Heart right ventricle (tissue), 16 donors: ENCODE results near the gene MYO3B. TPM values are rescaled to one million over a fixed set of nuclear protein-coding genes. Genes with fewer than 3 reads are reported as not detected.
"Not testable (repeated sequence)": the region's sequence is repeated elsewhere in the genome, so short reads cannot be mapped to it uniquely, and the experiment has no call there.

Source experiments
- ATAC-seq, 8 donors: fragments of 200-7000 bp; cut with Tn5 transposase; one replicate each; pipeline ENCODE4 v1.9.1; 2020; ENCODE audit warnings: mild to moderate bottlenecking in 8 of 8, moderate library complexity in 8 of 8, moderate number of reproducible peaks in 1 of 8
- DNase-seq, 2 donors: peaks; one replicate each; pipeline ENCODE4 v3.0.0-alpha.2; 2020
- H3K27ac ChIP-seq, 10 donors: fragments of 200-600 bp; sonication (generic) in 2 of 10; one replicate each; pipeline versions ENCODE4 v1.5.0 to v1.8.0; 2020 to 2022; ENCODE audit warnings: mild to moderate bottlenecking in 3 of 10
- H3K27me3 ChIP-seq, 7 donors: fragments of 200-600 bp; one replicate each; pipeline ENCODE4 v1.8.0; 2021 to 2022; ENCODE audit warnings: mild to moderate bottlenecking in 2 of 7
- H3K36me3 ChIP-seq, 9 donors: fragments of 200-600 bp; sonication (generic) in 1 of 9; one replicate each; pipeline versions ENCODE4 v1.5.0 to v1.8.0; 2020 to 2022; ENCODE audit warnings: mild to moderate bottlenecking in 2 of 9
- H3K4me1 ChIP-seq, 9 donors: fragments of 200-600 bp; sonication (generic) in 1 of 9; one replicate each; pipeline versions ENCODE4 v1.5.0 to v1.8.0; 2020 to 2022; ENCODE audit warnings: mild to moderate bottlenecking in 4 of 9
- H3K4me3 ChIP-seq, 10 donors: fragments of 200-600 bp; sonication (generic) in 2 of 10; one replicate each; pipeline versions ENCODE4 v1.5.0 to v1.8.0; 2020 to 2022; ENCODE audit warnings: mild to moderate bottlenecking in 7 of 10, moderate library complexity in 2 of 10
- H3K9me3 ChIP-seq, 11 donors: fragments of 200-600 bp in 10 of 11; sonication (generic) in 2 of 11; one replicate each; pipeline versions ENCODE4 v1.5.0 to v1.8.0; 2013 to 2022; ENCODE audit warnings: mild to moderate bottlenecking in 2 of 11, control low read depth in 1 of 11, moderate library complexity in 1 of 11
- CTCF ChIP-seq, 9 donors: fragments of 200-600 bp; sonication (generic) in 2 of 9; IDR thresholded peaks; one replicate each; pipeline versions ENCODE4 v1.5.0 to v1.8.0; 2021 to 2022; ENCODE audit warnings: antibody characterized with exemption in 9 of 9, mild to moderate bottlenecking in 5 of 9, moderate library complexity in 1 of 9
- WGBS, 2 donors: extraction: QIAGEN DNeasy Blood & Tissue Kit; methylation state at CpG; one replicate each; pipeline ENCODE4 v1.1.7; 2013; ENCODE audit warnings: inconsistent platforms in 1 of 2; 5-methylcytosine and 5-hydroxymethylcytosine counted together
- intact Hi-C, 10 donors: fragments of 100-400 bp; cut with DNase I; formaldehyde crosslinking; loops; one replicate each; pipeline versions ENCODE4 v1.11.1 to v1.14.2; 2022
- polyA plus RNA-seq, 2 donors: library from polyadenylated mRNA; stranded (reverse); fragments of 200-250 nt; gene quantifications; one replicate each; pipeline ENCODE4 v1.2.3, GENCODE V29; 2013
- total RNA-seq, 10 donors: library from RNA; stranded (reverse); fragmentation: NEBNext Ultra II Directional in 3 of 10; extraction: Animal tissue kit (Norgen Biotek cat#: 25700) in 3 of 10; gene quantifications; one replicate each; pipeline versions ENCODE4 v1.2.1 to v1.2.4, GENCODE V29; 2021 to 2023
- donor health status: Arrhythmogenic right ventricular cardiomyopathy.
- donor health status: ischemic (EF 13 %, LVEDD 7.1; RV severe dilation, severe dysfunction).
- donor health status: healthy with polysubstance abuse.
- donor health status: DM: no; HTN: yes; CAD: no.
- donor health status: DM: no; HTN: no; CAD: no.
- donor health status: ischemic (EF 25% LVEDD 6.9; RV normal size, moderate dysfunction).
- donor health status: ischemic (EF 25% LVEDD 5.7; RV mildly dilated, moderate dysfunction).
- donor health status: healthy.
- donor health status: DM: yes; HTN: yes; CAD: no.
- donor health status: Ischemic cardiomyopathy.
- donor health status: ischemic (EF 35%, LVEDD 5.7; RV mildly dilated, moderate dysfunction).
- donor health status: nonischemic (EF 11% LVEDD 7.7; RV severe dilation, severe dysfunction).
- donor health status: DM: yes; HTN: yes; CAD: no.
- donor health status: PGD.
- donor health status: ischemic (EF 29% LVEDD 5.4; RV normal size, mild dysfunction).
- donor health status: nonischemic (EF 23%, LVEDD 6.1; RV moderate dilation, normal function).

The MYO3B gene
- total and polyA plus RNA-seq, 12 donors: 0.05 to 0.21 (median 0.09) TPM; not detected in 8

GRCh38 chr2:170276056-170276455 is 98.1 kb downstream of the MYO3B start:
- intact Hi-C loops: no loop called here
- 69 to 70% methylated on average over 3 of the region's 3 CpGs for WGBS, 2 donors
- Histone ChIP-seq H3K9me3 (peaks cover 0 to 7% (median 0%) of the 10 kb centered on the region in 11 donors), H3K27me3 (peaks cover 0 to 6% (median 0%) of the 10 kb centered on the region in 7 donors), H3K4me3 (no peak overlapping the region), H3K4me1 (no peaks in the 10 kb centered on the region), H3K27ac (no peak overlapping the region), H3K36me3 (no peaks in the 10 kb centered on the region)
- DNase-seq (no peak), ATAC-seq (no peak)
- no peak for TF ChIP-seq CTCF (IDR thresholded peaks at IDR 0.05)

- DNase-seq (no peak), ATAC-seq (peak in 1 of 8 donors; percentile 37)
- Histone ChIP-seq H3K4me1 (no peaks in the 10 kb centered on the region), H3K36me3 (no peaks in the 10 kb centered on the region), H3K4me3 (no peak overlapping the region), H3K27ac (no peak overlapping the region), H3K27me3 (peaks cover 0 to 6% (median 0%) of the 10 kb centered on the region in 7 donors), H3K9me3 (peaks cover 0 to 8% (median 0%) of the 10 kb centered on the region in 11 donors)
- 58 to 79% methylated on average over 2 of the region's 2 CpGs for WGBS, 2 donors
- intact Hi-C loops: no loop called here
- no peak for TF ChIP-seq CTCF (IDR thresholded peaks at IDR 0.05)
Observed at GRCh38 chr2:170276925-170277629, 99.1 kb downstream of the MYO3B start.

GRCh38 chr2:170277951-170278350 is 100.0 kb downstream of the MYO3B start:
- Histone ChIP-seq H3K36me3 (no peaks in the 10 kb centered on the region), H3K4me3 (no peak overlapping the region), H3K27me3 (peaks cover 0 to 6% (median 0%) of the 10 kb centered on the region in 7 donors), H3K4me1 (no peaks in the 10 kb centered on the region), H3K27ac (no peak overlapping the region), H3K9me3 (peaks cover 0 to 8% (median 0%) of the 10 kb centered on the region in 11 donors)
- WGBS, 2 donors: 86 to 93% methylated on average over 2 of the region's 2 CpGs
- DNase-seq: no peak
- TF ChIP-seq CTCF (IDR thresholded peaks at IDR 0.05): no peak
- ATAC-seq: no peak
- intact Hi-C loops: no loop called here

GRCh38 chr2:170279615-170280014 is 101.7 kb downstream of the MYO3B start:
- H3K4me3 ChIP-seq, intact Hi-C loops, H3K4me1 ChIP-seq, H3K27ac ChIP-seq, H3K27me3 ChIP-seq, DNase-seq, ATAC-seq, H3K9me3 ChIP-seq, H3K36me3 ChIP-seq: not testable (repeated sequence)
- 36 to 85% methylated on average over 2 of the region's 2 CpGs for WGBS, 2 donors

GRCh38 chr2:170282851-170283250 is 104.9 kb downstream of the MYO3B start:
- TF ChIP-seq CTCF (IDR thresholded peaks at IDR 0.05): no peak
- 25 to 27% methylated on average over 3 of the region's 3 CpGs for WGBS, 2 donors
- Histone ChIP-seq H3K27ac (no peak overlapping the region), H3K4me1 (no peaks in the 10 kb centered on the region), H3K27me3 (no peaks in the 10 kb centered on the region), H3K4me3 (no peak overlapping the region), H3K36me3 (no peaks in the 10 kb centered on the region), H3K9me3 (peaks cover 0 to 8% (median 0%) of the 10 kb centered on the region in 11 donors)
- DNase-seq (no peak), ATAC-seq (no peak)
- intact Hi-C loops: no loop called here
